OCI-LY7 (cell line): Measurements from ENCODE around the gene UBE3D. TPM values are rescaled to one million over a fixed set of nuclear protein-coding genes. Genes with fewer than 3 reads are reported as not detected.

Source experiments
- BruUV-seq: library from RNA; stranded (reverse); fragments of 400-500 nt; replicated peaks from 2 replicates; lab custom pipeline; 2021; lab: Mats Ljungman, UMichigan
- CTCF ChIA-PET: fragments of 300-600 bp; sonication (Branson Sonifier 250); formaldehyde crosslinking; loops from one replicate; lab custom pipeline; 2022; ENCODE audit warnings: antibody characterized with exemption; ENCODE audit not compliant: unreplicated experiment; lab: Charles Lee
- POLR2A ChIA-PET: fragments of 300-600 bp; sonication (Branson Sonifier 250); formaldehyde crosslinking; loops from one replicate; lab custom pipeline; 2022; ENCODE audit warnings: antibody characterized with exemption; lab: Charles Lee
- DNase-seq: peaks from one replicate; pipeline ENCODE4 v3.0.0-alpha.2; 2015; ENCODE audit warnings: low spot score
- H2AFZ ChIP-seq: fragments of 200-600 bp; sonication (generic), shearing (Covaris generic); 2 replicates; pipeline ENCODE4 v1.6.1; 2014; ENCODE audit warnings: mild to moderate bottlenecking, antibody characterized with exemption, low read length, moderate library complexity
- H3K27ac ChIP-seq: fragments of 200-600 bp; sonication (generic); 2 replicates; pipeline ENCODE4 v1.5.1; 2014; ENCODE audit warnings: mixed run types, low read depth, mild to moderate bottlenecking, moderate library complexity, low read length, inconsistent platforms; ENCODE audit not compliant: poor library complexity, severe bottlenecking
- H3K36me3 ChIP-seq: fragments of 200-600 bp; sonication (generic); 2 replicates; pipeline ENCODE4 v1.6.1; 2014; ENCODE audit warnings: mild to moderate bottlenecking, antibody characterized with exemption, low read length, moderate library complexity, mixed read lengths; ENCODE audit not compliant: insufficient read depth
- H3K4me1 ChIP-seq: fragments of 200-600 bp; sonication (generic); 2 replicates; pipeline ENCODE4 v1.5.1; 2014; ENCODE audit warnings: mild to moderate bottlenecking, low read length; ENCODE audit not compliant: insufficient read depth, poor library complexity, severe bottlenecking
- H3K4me2 ChIP-seq: fragments of 200-600 bp; sonication (generic); 2 replicates; pipeline ENCODE4 v1.6.1; 2014; ENCODE audit warnings: mild to moderate bottlenecking, low read length
- H3K4me3 ChIP-seq: fragments of 200-600 bp; sonication (generic); 2 replicates; pipeline ENCODE4 v1.5.1; 2014; ENCODE audit warnings: mild to moderate bottlenecking, low read depth, low read length; ENCODE audit not compliant: poor library complexity, severe bottlenecking
- H3K79me2 ChIP-seq: fragments of 200-600 bp; sonication (generic); 2 replicates; pipeline ENCODE4 v1.6.1; 2016; ENCODE audit warnings: low read depth, mild to moderate bottlenecking, low read length, moderate library complexity, mixed read lengths; ENCODE audit not compliant: insufficient read depth
- H3K9me2 ChIP-seq: fragments of 200-600 bp; sonication (generic); 2 replicates; pipeline ENCODE4 v1.6.1; 2016; ENCODE audit warnings: mild to moderate bottlenecking, low read length, mixed read lengths; ENCODE audit not compliant: insufficient read depth
- H3K9me3 ChIP-seq: fragments of 200-600 bp; sonication (generic); 2 replicates; pipeline ENCODE4 v1.6.1; 2014; ENCODE audit warnings: mild to moderate bottlenecking, mixed run types, low read length, mixed read lengths
- H4K20me1 ChIP-seq: fragments of 200-600 bp; sonication (generic); 2 replicates; pipeline ENCODE4 v1.6.1; 2014; ENCODE audit warnings: mild to moderate bottlenecking, antibody characterized with exemption, low read length, moderate library complexity, mixed read lengths; ENCODE audit not compliant: insufficient read depth
- CTCF ChIP-seq: fragments of 200-600 bp; sonication (generic); conservative IDR thresholded peaks from 2 replicates; pipeline ENCODE4 v1.5.1; 2014; ENCODE audit warnings: mild to moderate bottlenecking, antibody characterized with exemption, low read length, moderate library complexity, mixed read lengths
- EZH2phosphoT487 ChIP-seq: fragments of 200-600 bp; sonication (generic); IDR thresholded peaks from 2 replicates; pipeline ENCODE4 v1.6.1; 2018; ENCODE audit warnings: low read depth, borderline replicate concordance, mild to moderate bottlenecking, mixed run types, antibody characterized with exemption, low read length, moderate library complexity, mixed read lengths
- intact Hi-C: fragments of 100-400 bp; cut with micrococcal nuclease; formaldehyde crosslinking; loops from one replicate; pipeline ENCODE4 v1.10.0; 2022; ENCODE audit not compliant: unreplicated experiment
- total RNA-seq, 2 experiments: library from RNA; depleted of rRNA in 1 of 2; stranded (reverse); fragments of >200 nt in 1 of 2; shearing (Covaris generic) in 1 of 2; gene quantifications; 2 replicates each; pipeline ENCODE4 v1.2.3, GENCODE V29; 2014 to 2022

The UBE3D gene
- total RNA-seq, 2 experiments from 2014 or later: 11.0 to 15.1 TPM

- BruUV-seq: no TSS peak
- POLR2A ChIA-PET: no interaction called here
- Histone ChIP-seq H3K9me3 (no peaks in the 10 kb centered on the region), H3K79me2 (no peaks in the 10 kb centered on the region), H3K4me1 (no peaks in the 10 kb centered on the region), H3K9me2 (no peaks in the 10 kb centered on the region), H3K4me2 (no peak overlapping the region), H3K36me3 (no peaks in the 10 kb centered on the region), H2AFZ (no peak overlapping the region), H3K27ac (no peak overlapping the region), H3K4me3 (no peak overlapping the region), H4K20me1 (no peaks in the 10 kb centered on the region)
- DNase-seq: no peak
- CTCF ChIA-PET: no interaction called here
- TF ChIP-seq EZH2phosphoT487: no peak
- no peak for TF ChIP-seq CTCF
- intact Hi-C loops: no loop called here
Observed at GRCh38 chr6:82870582-82871172, 195.0 kb downstream of the UBE3D start.

GRCh38 chr6:82869493-82869892 lies 196.1 kb downstream of the UBE3D start:
- no peaks in the 10 kb centered on the region for H3K36me3 ChIP-seq
- intact Hi-C loops: no loop called here
- DNase-seq: no peak
- H3K79me2 ChIP-seq: no peaks in the 10 kb centered on the region
- H3K27ac ChIP-seq: no peak overlapping the region
- no peak overlapping the region for H3K4me2 ChIP-seq
- TF ChIP-seq EZH2phosphoT487 (no peak), CTCF (no peak)
- no TSS peak for BruUV-seq
- no peak overlapping the region for H3K4me3 ChIP-seq
- no peak overlapping the region for H2AFZ ChIP-seq
- H3K4me1 ChIP-seq: no peaks in the 10 kb centered on the region
- no peaks in the 10 kb centered on the region for H4K20me1 ChIP-seq
- CTCF ChIA-PET: no interaction called here
- H3K9me3 ChIP-seq: no peaks in the 10 kb centered on the region
- H3K9me2 ChIP-seq: no peaks in the 10 kb centered on the region
- POLR2A ChIA-PET: no interaction called here

GRCh38 chr6:82867946-82868345 lies 197.7 kb downstream of the UBE3D start:
- intact Hi-C loops: no loop called here
- no peaks in the 10 kb centered on the region for H3K79me2 ChIP-seq
- H4K20me1 ChIP-seq: no peaks in the 10 kb centered on the region
- TF ChIP-seq CTCF (no peak), EZH2phosphoT487 (no peak)
- no peak overlapping the region for H3K27ac ChIP-seq
- H3K4me2 ChIP-seq: no peak overlapping the region
- BruUV-seq: no TSS peak
- ChIA-PET POLR2A (no interaction called here), CTCF (no interaction called here)
- no peak overlapping the region for H3K4me3 ChIP-seq
- H3K4me1 ChIP-seq: no peaks in the 10 kb centered on the region
- H2AFZ ChIP-seq: no peak overlapping the region
- H3K9me3 ChIP-seq: no peaks in the 10 kb centered on the region
- no peaks in the 10 kb centered on the region for H3K36me3 ChIP-seq
- no peaks in the 10 kb centered on the region for H3K9me2 ChIP-seq
- no peak for DNase-seq
